ENCODE data around the gene CCNJ.

DNA sequence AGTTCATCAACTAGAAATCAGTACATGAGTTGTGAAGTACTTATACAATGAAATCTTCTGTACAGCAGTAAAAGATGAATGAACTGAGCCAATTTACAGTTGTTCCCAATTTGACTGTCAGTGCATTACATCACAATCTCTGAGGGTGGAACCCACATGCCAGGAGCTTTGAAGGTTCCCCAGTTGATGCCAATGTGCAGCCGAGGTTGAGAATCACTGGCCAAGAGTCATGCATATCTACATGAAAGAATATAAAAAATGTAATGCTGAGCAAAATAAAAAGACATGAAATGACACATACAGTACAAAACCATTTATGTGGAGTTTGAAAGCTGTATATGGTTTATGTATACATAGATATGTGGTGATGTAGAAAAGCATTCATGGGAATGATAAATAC, 22.1 kb upstream of the CCNJ start:
- TF ChIP-seq, protein P1, sequence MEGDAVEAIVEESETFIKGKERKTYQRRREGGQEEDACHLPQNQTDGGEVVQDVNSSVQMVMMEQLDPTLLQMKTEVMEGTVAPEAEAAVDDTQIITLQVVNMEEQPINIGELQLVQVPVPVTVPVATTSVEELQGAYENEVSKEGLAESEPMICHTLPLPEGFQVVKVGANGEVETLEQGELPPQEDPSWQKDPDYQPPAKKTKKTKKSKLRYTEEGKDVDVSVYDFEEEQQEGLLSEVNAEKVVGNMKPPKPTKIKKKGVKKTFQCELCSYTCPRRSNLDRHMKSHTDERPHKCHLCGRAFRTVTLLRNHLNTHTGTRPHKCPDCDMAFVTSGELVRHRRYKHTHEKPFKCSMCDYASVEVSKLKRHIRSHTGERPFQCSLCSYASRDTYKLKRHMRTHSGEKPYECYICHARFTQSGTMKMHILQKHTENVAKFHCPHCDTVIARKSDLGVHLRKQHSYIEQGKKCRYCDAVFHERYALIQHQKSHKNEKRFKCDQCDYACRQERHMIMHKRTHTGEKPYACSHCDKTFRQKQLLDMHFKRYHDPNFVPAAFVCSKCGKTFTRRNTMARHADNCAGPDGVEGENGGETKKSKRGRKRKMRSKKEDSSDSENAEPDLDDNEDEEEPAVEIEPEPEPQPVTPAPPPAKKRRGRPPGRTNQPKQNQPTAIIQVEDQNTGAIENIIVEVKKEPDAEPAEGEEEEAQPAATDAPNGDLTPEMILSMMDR (IDR thresholded peaks at IDR 0.05; ENCODE audit: low read depth, low read length), result no peak
- TF ChIP-seq EZH2phosphoT487 (IDR thresholded peaks at IDR 0.05; ENCODE audit: low read depth), result no peak

Measured in OCI-LY3 (cell line).